ENCODE data around the gene GFRA1.
"Not testable (repeated sequence)": the region's sequence is repeated elsewhere in the genome, so short reads cannot be mapped to it uniquely, and the experiment has no call there.

The GFRA1 gene

GRCh38 chr10:116195583-116195982 is 77.4 kb downstream of the GFRA1 start:
- DNase-seq (ENCODE audit: low spot score), result no peak

- DNase-seq (ENCODE audit: low spot score), result no peak
Measured at GRCh38 chr10:116195039-116195438, 78.0 kb downstream of the GFRA1 start.

- DNase-seq (ENCODE audit: low spot score), result no peak
Measured at GRCh38 chr10:116194061-116194460, 78.9 kb downstream of the GFRA1 start.

- DNase-seq (ENCODE audit: low spot score), result no peak
Measured at GRCh38 chr10:116190883-116191282, 82.1 kb downstream of the GFRA1 start.

GRCh38 chr10:116186273-116186672 is 86.7 kb downstream of the GFRA1 start:
- DNase-seq (ENCODE audit: low spot score), result no peak

GRCh38 chr10:116185199-116185867 is 87.7 kb downstream of the GFRA1 start:
- no peak for DNase-seq (ENCODE audit: low spot score)

- DNase-seq (ENCODE audit: low spot score), result no peak
Measured at GRCh38 chr10:116184512-116184794, 88.6 kb downstream of the GFRA1 start.

GRCh38 chr10:116183733-116184511 is 89.1 kb downstream of the GFRA1 start:
- peak; percentile 30 for DNase-seq (ENCODE audit: low spot score)

GRCh38 chr10:116182426-116182825 is 90.6 kb downstream of the GFRA1 start:
- no peak for DNase-seq (ENCODE audit: low spot score)

- DNase-seq (ENCODE audit: low spot score), result no peak
Measured at GRCh38 chr10:116178086-116178605, 94.9 kb downstream of the GFRA1 start.

- no peak for DNase-seq (ENCODE audit: low spot score)
Measured at GRCh38 chr10:116175231-116175630, 97.8 kb downstream of the GFRA1 start.

- no peak for DNase-seq (ENCODE audit: low spot score)
Measured at GRCh38 chr10:116171505-116171904, 101.5 kb downstream of the GFRA1 start.

- peak; percentile 60 for DNase-seq (ENCODE audit: low spot score)
Measured at GRCh38 chr10:116170815-116171250, 102.2 kb downstream of the GFRA1 start.

- DNase-seq (ENCODE audit: low spot score), result peak; percentile 1
Measured at GRCh38 chr10:116169782-116170445, 103.1 kb downstream of the GFRA1 start.

- no peak for DNase-seq (ENCODE audit: low spot score)
Measured at GRCh38 chr10:116168745-116169144, 104.3 kb downstream of the GFRA1 start.

GRCh38 chr10:116168329-116168728 is 104.7 kb downstream of the GFRA1 start:
- no peak for DNase-seq (ENCODE audit: low spot score)

GRCh38 chr10:116165941-116166340 is 107.1 kb downstream of the GFRA1 start:
- not testable (repeated sequence) for DNase-seq (ENCODE audit: low spot score)

GRCh38 chr10:116164291-116164690 is 108.7 kb downstream of the GFRA1 start:
- no peak for DNase-seq (ENCODE audit: low spot score)

GRCh38 chr10:116163333-116164131 is 109.5 kb downstream of the GFRA1 start:
- DNase-seq (ENCODE audit: low spot score), result no peak

GRCh38 chr10:116162851-116163250 is 110.2 kb downstream of the GFRA1 start:
- no peak for DNase-seq (ENCODE audit: low spot score)

- DNase-seq (ENCODE audit: low spot score), result no peak
Measured at GRCh38 chr10:116160271-116160670, 112.7 kb downstream of the GFRA1 start.

GRCh38 chr10:116159197-116159596 is 113.8 kb downstream of the GFRA1 start:
- no peak for DNase-seq (ENCODE audit: low spot score)
